GM19452 (cell line): ENCODE measurements around the gene EPN3.

Experiments used
- ATAC-seq: cut with Tn5 transposase; IDR thresholded peaks from one replicate; pipeline ENCODE4 v1.9.1; 2021; ENCODE audit not compliant: unreplicated experiment

The EPN3 gene

GRCh38 chr17:50532452-50533024 lies at the start of gene EPN3:
Gene EPN3, plus strand, starts transcription at chr17:50532735. Its CDS starts 3,822 bp downstream, at chr17:50536557.
- ATAC-seq: no peak

- ATAC-seq: no peak
Observed at GRCh38 chr17:50483266-50483665, 49.3 kb upstream of the EPN3 start.

GRCh38 chr17:50484386-50485155 lies 48.0 kb upstream of the EPN3 start:
- ATAC-seq: no peak

GRCh38 chr17:50487213-50488096 lies 45.1 kb upstream of the EPN3 start:
- no peak for ATAC-seq

- ATAC-seq: no peak
Observed at GRCh38 chr17:50488880-50489279, 43.7 kb upstream of the EPN3 start.

- ATAC-seq: no peak
Observed at GRCh38 chr17:50491505-50491904, 41.0 kb upstream of the EPN3 start.

- no peak for ATAC-seq
Observed at GRCh38 chr17:50492214-50492613, 40.3 kb upstream of the EPN3 start.

GRCh38 chr17:50493744-50494143 lies 38.8 kb upstream of the EPN3 start:
- no peak for ATAC-seq

- ATAC-seq: no peak
Observed at GRCh38 chr17:50495217-50495823, 37.2 kb upstream of the EPN3 start.

GRCh38 chr17:50495918-50496317 lies 36.6 kb upstream of the EPN3 start:
- ATAC-seq: no peak

- no peak for ATAC-seq
Observed at GRCh38 chr17:50498021-50498874, 34.3 kb upstream of the EPN3 start.

- ATAC-seq: no peak
Observed at GRCh38 chr17:50499270-50499669, 33.3 kb upstream of the EPN3 start.

GRCh38 chr17:50499721-50500120 lies 32.8 kb upstream of the EPN3 start:
- no peak for ATAC-seq

- no peak for ATAC-seq
Observed at GRCh38 chr17:50501054-50501453, 31.5 kb upstream of the EPN3 start.

GRCh38 chr17:50502301-50502990 lies 30.1 kb upstream of the EPN3 start:
- no peak for ATAC-seq

- no peak for ATAC-seq
Observed at GRCh38 chr17:50505591-50506130, 26.9 kb upstream of the EPN3 start.

- ATAC-seq: no peak
Observed at GRCh38 chr17:50506298-50506697, 26.2 kb upstream of the EPN3 start.

GRCh38 chr17:50507871-50508572 lies 24.5 kb upstream of the EPN3 start, which contains the start of gene MYCBPAP:
Gene MYCBPAP, plus strand, starts transcription at chr17:50508439. Its CDS starts 236 bp downstream, at chr17:50508675.
- peak; percentile 38 for ATAC-seq
